ENCODE measurements around the gene HID1.

- TF ChIP-seq, protein P1, sequence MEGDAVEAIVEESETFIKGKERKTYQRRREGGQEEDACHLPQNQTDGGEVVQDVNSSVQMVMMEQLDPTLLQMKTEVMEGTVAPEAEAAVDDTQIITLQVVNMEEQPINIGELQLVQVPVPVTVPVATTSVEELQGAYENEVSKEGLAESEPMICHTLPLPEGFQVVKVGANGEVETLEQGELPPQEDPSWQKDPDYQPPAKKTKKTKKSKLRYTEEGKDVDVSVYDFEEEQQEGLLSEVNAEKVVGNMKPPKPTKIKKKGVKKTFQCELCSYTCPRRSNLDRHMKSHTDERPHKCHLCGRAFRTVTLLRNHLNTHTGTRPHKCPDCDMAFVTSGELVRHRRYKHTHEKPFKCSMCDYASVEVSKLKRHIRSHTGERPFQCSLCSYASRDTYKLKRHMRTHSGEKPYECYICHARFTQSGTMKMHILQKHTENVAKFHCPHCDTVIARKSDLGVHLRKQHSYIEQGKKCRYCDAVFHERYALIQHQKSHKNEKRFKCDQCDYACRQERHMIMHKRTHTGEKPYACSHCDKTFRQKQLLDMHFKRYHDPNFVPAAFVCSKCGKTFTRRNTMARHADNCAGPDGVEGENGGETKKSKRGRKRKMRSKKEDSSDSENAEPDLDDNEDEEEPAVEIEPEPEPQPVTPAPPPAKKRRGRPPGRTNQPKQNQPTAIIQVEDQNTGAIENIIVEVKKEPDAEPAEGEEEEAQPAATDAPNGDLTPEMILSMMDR (IDR thresholded peaks at IDR 0.05): no peak
- no peak for TF ChIP-seq POLR2A (IDR thresholded peaks at IDR 0.05)
- TF ChIP-seq POLR2AphosphoS5 (IDR thresholded peaks at IDR 0.05): no peak
Measured at GRCh38 chr17:74995847-74996246, 23.3 kb upstream of the HID1 start.
